ENCODE measurements around the gene LYPD4. TPM values are rescaled to one million over a fixed set of nuclear protein-coding genes. Genes with fewer than 3 reads are reported as not detected.

Gene LYPD4
- total RNA-seq, 1 experiment from 2014 or later: not detected

- ChIA-PET POLR2A (ENCODE audit: unreplicated experiment) (no interaction called here), CTCF (no interaction called here)
- Histone ChIP-seq H3K27me3 (ENCODE audit: low read length) (no peaks in the 10 kb centered on the region), H3K9ac (ENCODE audit: low read length) (peak overlapping the region; percentile 98; the same call in 1 of the 2 replicates), H3K27ac (ENCODE audit: low read length) (peak overlapping the region; percentile 100; the same call in 1 of the 2 replicates), H3K4me2 (ENCODE audit: low read length) (no peak overlapping the region), H3K36me3 (ENCODE audit: low read depth, low read length) (no peaks in the 10 kb centered on the region), H3K4me3 (ENCODE audit: low read length) (no peak overlapping the region), H3F3A (ENCODE audit: low read length, unreplicated experiment) (peaks cover 7% of the 10 kb centered on the region), H3K9me2 (replicated peaks; ENCODE audit: low read length) (no peaks in the 10 kb centered on the region), H2AFZ (ENCODE audit: low read length) (no peak overlapping the region), H4K20me1 (ENCODE audit: low read length) (no peaks in the 10 kb centered on the region), H3K4me1 (ENCODE audit: insufficient read depth, low read length) (peaks cover 68% of the 10 kb centered on the region), H3K79me2 (ENCODE audit: low read length) (no peaks in the 10 kb centered on the region), H3K9me3 (ENCODE audit: low read length) (no peaks in the 10 kb centered on the region)
- no TSS peak for BruUV-seq (replicated peaks)
- no peak for TF ChIP-seq CTCF (conservative IDR thresholded peaks at IDR 0.05; ENCODE audit: low read depth, low read length)
- ATAC-seq (no peak), DNase-seq (no peak)
- intact Hi-C loops (cut with micrococcal nuclease): loop anchor here (10.0 kb wide), 1 partner anchor 158 kb away; the partner anchor contains the start of gene RABAC1
These were observed 47.6 kb downstream of the LYPD4 start for GRCh38 chr19:41796901-41797300.

GRCh38 chr19:41796362-41796761 is 48.1 kb downstream of the LYPD4 start, which contains the start of gene CEACAM3:
TSS of gene CEACAM3 (plus strand) at chr19:41796587. CDS start at chr19:41796678, 91 bp downstream.
- H3K9ac ChIP-seq (ENCODE audit: low read length): peak within 1 kb of the TSS; percentile 98
- DNase-seq: no peak
- no peak for TF ChIP-seq EZH2 (IDR thresholded peaks at IDR 0.05; ENCODE audit: low read length, unreplicated experiment)
- no peak for TF ChIP-seq CTCF (conservative IDR thresholded peaks at IDR 0.05; ENCODE audit: low read depth, low read length)
- TF ChIP-seq EZH2phosphoT487 (IDR thresholded peaks at IDR 0.05; ENCODE audit: borderline replicate concordance, low read length): no peak
- H3K36me3 ChIP-seq (ENCODE audit: low read depth, low read length): no peaks in the 10 kb centered on the region
- H3K4me2 ChIP-seq (ENCODE audit: low read length): peak within 1 kb of the TSS; percentile 10; the same call in 1 of the 2 replicates
- no peak within 1 kb of the TSS for H3K4me3 ChIP-seq (ENCODE audit: low read length)
- no peaks in the 10 kb centered on the region for H3K9me3 ChIP-seq (ENCODE audit: low read length)
- H2AFZ ChIP-seq (ENCODE audit: low read length): no peak within 1 kb of the TSS
- H3K27me3 ChIP-seq (ENCODE audit: low read length): no peaks in the 10 kb centered on the region
- no peaks in the 10 kb centered on the region for H3K9me2 ChIP-seq (replicated peaks; ENCODE audit: low read length)
- peaks cover 70% of the 10 kb centered on the region for H3K4me1 ChIP-seq (ENCODE audit: insufficient read depth, low read length)
- intact Hi-C loops (cut with micrococcal nuclease): loop anchor here (10.0 kb wide), 1 partner anchor 158 kb away; the partner anchor contains the start of gene RABAC1
- no TSS peak for BruUV-seq (replicated peaks)
- CTCF ChIA-PET: no interaction called here
- ATAC-seq: no peak
- peak within 1 kb of the TSS; percentile 100 for H3K27ac ChIP-seq (ENCODE audit: low read length)
- no peaks in the 10 kb centered on the region for H3K79me2 ChIP-seq (ENCODE audit: low read length)
- H3F3A ChIP-seq (ENCODE audit: low read length, unreplicated experiment): peaks cover 7% of the 10 kb centered on the region
- no peaks in the 10 kb centered on the region for H4K20me1 ChIP-seq (ENCODE audit: low read length)
- POLR2A ChIA-PET (ENCODE audit: unreplicated experiment): interaction anchor here (0.6 kb wide), 1 partner anchor 21 kb away, joined by 3 read pairs; no protein-coding TSS in a partner anchor

- peak overlapping the region; percentile 10; the same call in 1 of the 2 replicates for H3K4me2 ChIP-seq (ENCODE audit: low read length)
These were observed 49.4 kb downstream of the LYPD4 start for GRCh38 chr19:41795031-41795461.

More at GRCh38 chr19:41795031-41795461, 49.4 kb downstream of the LYPD4 start:
- peaks cover 7% of the 10 kb centered on the region for H3F3A ChIP-seq (ENCODE audit: low read length, unreplicated experiment)
- peaks cover 60% of the 10 kb centered on the region for H3K4me1 ChIP-seq (ENCODE audit: insufficient read depth, low read length)
- ATAC-seq (no peak), DNase-seq (peak; percentile 70)
- no TSS peak for BruUV-seq (replicated peaks)
- H3K36me3 ChIP-seq (ENCODE audit: low read depth, low read length): no peaks in the 10 kb centered on the region
- H3K9me3 ChIP-seq (ENCODE audit: low read length): no peaks in the 10 kb centered on the region
- peak overlapping the region; percentile 100 for H3K27ac ChIP-seq (ENCODE audit: low read length)
- H2AFZ ChIP-seq (ENCODE audit: low read length): no peak overlapping the region
- ChIA-PET POLR2A (ENCODE audit: unreplicated experiment) (no interaction called here), CTCF (no interaction called here)
- no peaks in the 10 kb centered on the region for H3K27me3 ChIP-seq (ENCODE audit: low read length)
- peak overlapping the region; percentile 98 for H3K9ac ChIP-seq (ENCODE audit: low read length)
- intact Hi-C loops (cut with micrococcal nuclease): loop anchor here (10.0 kb wide), 1 partner anchor 160 kb away; the partner anchor contains the start of gene RABAC1
- TF ChIP-seq EZH2phosphoT487 (IDR thresholded peaks at IDR 0.05; ENCODE audit: borderline replicate concordance, low read length) (no peak), CTCF (conservative IDR thresholded peaks at IDR 0.05; ENCODE audit: low read depth, low read length) (peak; percentile 74)
- H3K79me2 ChIP-seq (ENCODE audit: low read length): no peaks in the 10 kb centered on the region
- no peaks in the 10 kb centered on the region for H4K20me1 ChIP-seq (ENCODE audit: low read length)
- no peaks in the 10 kb centered on the region for H3K9me2 ChIP-seq (replicated peaks; ENCODE audit: low read length)
- H3K4me3 ChIP-seq (ENCODE audit: low read length): no peak overlapping the region
